MV-4-11 (cell line): ENCODE results near the gene TALDO1.

Experiments used
- DNase-seq: peaks from one replicate; lab custom pipeline; 2025; lab: John Stamatoyannopoulos, UW

TALDO1 gene

GRCh38 chr11:770642-771616, 23.7 kb downstream of the TALDO1 start:
- DNase-seq: no peak

GRCh38 chr11:771617-772204, 24.4 kb downstream of the TALDO1 start:
- no peak for DNase-seq

- DNase-seq: no peak
These were observed 25.4 kb downstream of the TALDO1 start for GRCh38 chr11:772429-773390.

DNA sequence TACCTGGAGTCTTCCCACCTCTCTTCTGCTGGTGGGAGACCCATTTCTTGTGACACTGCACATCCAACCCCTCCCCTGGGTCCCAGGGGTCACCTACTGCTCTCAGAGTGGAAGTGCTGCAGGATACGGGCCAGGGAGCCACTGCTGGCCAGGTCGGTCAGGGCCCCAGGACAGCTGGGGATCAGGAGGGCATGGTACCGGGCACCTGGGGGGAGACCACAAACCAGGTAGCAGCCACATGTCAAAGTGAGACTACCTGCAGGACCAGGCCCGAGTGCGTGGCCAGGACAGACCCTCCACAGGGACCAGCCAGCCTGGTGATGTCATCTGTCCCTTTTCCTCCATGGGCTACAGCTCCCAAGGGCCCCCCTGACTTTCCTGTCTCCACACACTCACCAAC, 26.2 kb downstream of the TALDO1 start:
- DNase-seq: no peak

GRCh38 chr11:773830-774229, 26.6 kb downstream of the TALDO1 start:
- no peak for DNase-seq

DNA sequence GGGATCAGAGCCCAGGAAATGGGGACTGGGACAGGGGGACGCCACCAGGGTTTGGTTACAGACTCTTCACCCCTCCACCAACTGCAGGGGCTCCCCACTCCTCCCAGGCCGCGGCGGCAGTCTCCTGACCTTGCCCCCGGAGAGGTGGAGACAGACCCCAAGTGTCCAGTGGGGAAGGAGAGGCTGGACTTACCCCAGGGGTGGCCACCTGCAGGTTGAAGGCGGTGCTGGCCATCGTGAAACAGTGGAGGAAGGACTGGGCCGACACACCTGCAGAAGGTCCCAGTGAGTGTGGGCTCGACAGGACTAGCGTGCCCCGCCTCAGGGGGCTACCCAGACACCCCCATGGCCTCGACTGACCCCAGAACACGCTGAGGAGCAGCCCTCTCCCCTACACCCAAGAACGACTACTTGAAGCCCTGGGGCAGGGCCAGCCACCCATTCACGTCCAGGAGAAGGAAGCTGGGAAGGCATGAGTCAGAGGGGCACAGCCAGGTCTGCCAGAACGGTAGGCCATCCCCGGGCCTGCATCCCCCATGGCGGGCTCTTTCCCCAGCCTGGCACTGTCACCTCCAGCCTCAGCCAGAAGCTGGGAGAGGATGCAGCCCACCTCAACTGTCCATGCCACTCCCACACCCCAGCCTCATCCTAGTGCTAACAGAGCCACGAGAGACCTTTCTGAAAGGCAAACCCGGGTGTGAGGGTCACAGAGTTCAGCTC, 27.8 kb downstream of the TALDO1 start:
- no peak for DNase-seq

GRCh38 chr11:776263-776560, 28.9 kb downstream of the TALDO1 start:
- no peak for DNase-seq

- peak; percentile 30 for DNase-seq
These were observed 29.5 kb downstream of the TALDO1 start for GRCh38 chr11:776561-777287.

GRCh38 chr11:777288-778255, 30.3 kb downstream of the TALDO1 start, which contains the start of gene GATD1:
GATD1 (minus strand) TSS chr11:777487; CDS start chr11:777462, 25 bp downstream.
- DNase-seq: peak; percentile 75

DNA sequence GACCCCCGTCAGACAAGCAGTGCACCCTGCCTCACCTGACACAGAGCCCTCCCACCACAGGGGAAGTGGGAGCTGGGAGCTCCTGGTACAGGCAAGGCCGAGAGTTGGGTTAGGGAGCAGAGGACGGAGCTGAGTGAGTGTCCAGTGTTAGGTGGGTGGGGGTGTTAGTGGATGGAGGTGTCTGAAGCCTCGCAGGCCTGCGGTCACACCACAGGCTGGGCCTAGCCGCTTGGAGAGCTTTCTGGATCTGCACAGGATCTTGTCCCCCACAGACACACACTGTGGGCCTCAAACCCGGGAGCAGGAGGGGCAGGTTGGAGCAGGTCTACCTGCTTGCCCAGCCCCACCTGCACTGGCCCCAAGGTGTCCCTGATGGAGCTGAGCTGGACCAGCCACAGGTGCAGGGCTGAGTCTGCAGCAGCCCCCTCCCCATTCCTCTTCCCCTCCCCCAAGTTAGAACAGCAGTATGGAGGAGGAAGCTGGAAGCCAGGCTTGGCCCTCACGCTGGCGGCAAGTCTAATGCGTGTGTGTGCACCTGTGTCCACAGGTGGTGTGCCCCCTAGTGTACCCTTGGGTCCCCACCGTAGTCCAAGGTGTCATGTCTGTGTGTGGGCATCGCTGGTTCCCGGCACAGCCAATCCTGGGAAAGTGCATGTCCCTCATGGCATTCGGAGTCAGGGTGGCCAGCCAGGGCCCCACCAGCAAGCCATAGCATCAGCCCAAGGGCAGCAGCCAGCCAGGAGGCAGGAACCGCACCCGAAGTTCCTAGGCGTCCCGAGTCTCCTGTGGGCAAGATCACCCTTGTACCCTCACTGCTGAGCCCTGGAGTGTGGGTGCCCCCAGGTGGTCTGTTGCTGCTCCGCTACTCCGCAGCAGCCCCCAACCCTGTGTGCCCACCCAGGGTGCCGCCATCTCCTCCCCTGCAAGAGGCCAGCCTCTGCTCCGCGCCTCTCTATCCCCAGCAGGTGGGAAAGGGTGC, 32.0 kb downstream of the TALDO1 start:
- DNase-seq: no peak

- DNase-seq: no peak
These were observed 32.8 kb downstream of the TALDO1 start for GRCh38 chr11:779955-780532.

GRCh38 chr11:782264-783174, 35.3 kb downstream of the TALDO1 start:
- DNase-seq: no peak

DNA sequence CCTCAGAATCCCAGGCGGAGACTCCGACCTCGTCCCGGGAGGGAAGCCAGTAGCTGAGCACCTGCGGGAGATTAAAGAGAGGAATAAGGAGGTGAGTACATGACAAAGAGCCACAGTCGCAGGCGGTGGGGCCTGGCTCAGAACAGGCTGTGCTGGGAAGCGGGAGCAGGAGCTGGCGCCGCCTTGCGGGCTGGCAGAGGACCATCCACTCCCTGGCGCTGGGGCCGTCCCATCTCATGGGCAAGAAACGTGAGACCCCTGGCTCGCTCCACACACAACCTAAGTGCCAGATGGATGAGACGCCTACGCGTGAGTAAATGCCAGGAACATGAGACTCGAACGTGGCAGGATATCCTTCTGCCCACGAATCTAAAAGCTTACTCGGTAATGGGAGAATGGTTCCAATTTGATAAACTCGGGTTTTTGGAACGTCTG, 36.3 kb downstream of the TALDO1 start:
- DNase-seq: no peak

GRCh38 chr11:786235-787083, 39.2 kb downstream of the TALDO1 start:
- DNase-seq: no peak

- DNase-seq: no peak
These were observed 39.9 kb downstream of the TALDO1 start for GRCh38 chr11:787084-787675.
